Natural killer cell (primary cell): ENCODE data around the gene PTPRO. TPM values are rescaled to one million over a fixed set of nuclear protein-coding genes. Genes with fewer than 3 reads are reported as not detected.

Source experiments
- ATAC-seq, 3 donors: fragments of 150-1000 bp in 2 of 3; fragments of 200-7000 bp in 1 of 3; cut with Tn5 transposase; 1 replicate in 1 of 3; 2 replicates in 2 of 3; pipeline ENCODE4 v1.10.0; 2021; ENCODE audit warnings: mild to moderate bottlenecking in 2 of 3, moderate library complexity in 2 of 3
- DNase-seq, 2 donors: peaks; one replicate each; pipeline versions ENCODE4 v3.0.0 to v3.0.0-alpha.2; 2013 to 2021; ENCODE audit warnings: mixed read lengths in 1 of 2
- H3K27ac ChIP-seq: one replicate; pipeline ENCODE4 v1.5.1; 2013; ENCODE audit warnings: mild to moderate bottlenecking, low read length
- H3K27me3 ChIP-seq: one replicate; pipeline ENCODE4 v1.6.1; 2013; ENCODE audit warnings: low read length; ENCODE audit not compliant: control insufficient read depth, insufficient read depth
- H3K36me3 ChIP-seq: one replicate; pipeline ENCODE4 v1.6.1; 2013; ENCODE audit warnings: low read length; ENCODE audit not compliant: control insufficient read depth, insufficient read depth
- H3K4me1 ChIP-seq: one replicate; pipeline ENCODE4 v1.6.1; 2013; ENCODE audit warnings: low read length; ENCODE audit not compliant: control insufficient read depth, insufficient read depth
- H3K4me3 ChIP-seq: one replicate; pipeline ENCODE4 v1.5.1; 2013; ENCODE audit warnings: low read length
- H3K9me3 ChIP-seq: one replicate; pipeline ENCODE4 v1.6.1; 2013; ENCODE audit warnings: low read length; ENCODE audit not compliant: control insufficient read depth, insufficient read depth
- H3K27ac Mint-ChIP-seq, 2 donors: one replicate each; pipeline ENCODE4 v1.8.0; 2022; ENCODE audit warnings: mild to moderate bottlenecking in 2 of 2, mixed read lengths in 2 of 2, moderate library complexity in 1 of 2
- H3K27me3 Mint-ChIP-seq, 2 donors: one replicate each; pipeline ENCODE4 v1.8.0; 2022; ENCODE audit warnings: low read depth in 2 of 2, mixed read lengths in 2 of 2
- H3K36me3 Mint-ChIP-seq: one replicate; pipeline ENCODE4 v1.8.0; 2022; ENCODE audit warnings: mixed read lengths
- H3K4me1 Mint-ChIP-seq, 2 donors: one replicate each; pipeline ENCODE4 v1.8.0; 2022; ENCODE audit warnings: mixed read lengths in 2 of 2
- H3K4me3 Mint-ChIP-seq: one replicate; pipeline ENCODE4 v1.8.0; 2022; ENCODE audit warnings: mild to moderate bottlenecking, moderate library complexity, mixed read lengths
- H3K9me3 Mint-ChIP-seq, 2 donors: one replicate each; pipeline ENCODE4 v1.8.0; 2022; ENCODE audit warnings: mixed read lengths in 2 of 2
- CTCF ChIP-seq: fragments of 200-600 bp; IDR thresholded peaks from one replicate; pipeline ENCODE4 v1.8.0; 2022; ENCODE audit warnings: antibody characterized with exemption
- WGBS: methylation state at CpG from one replicate; pipeline ENCODE4 v1.1.7; 2013; ENCODE audit warnings: missing lambda C conversion rate; ENCODE audit not compliant: insufficient coverage; 5-methylcytosine and 5-hydroxymethylcytosine counted together
- intact Hi-C: fragments of 100-400 bp; cut with micrococcal nuclease; formaldehyde crosslinking; loops from one replicate; pipeline ENCODE4 v1.14.2; 2022
- total RNA-seq, 4 donors: library from RNA; stranded (reverse); fragments of 120-200 nt in 1 of 4; gene quantifications; one replicate each; pipeline versions ENCODE4 v1.2.3 to v1.2.4, GENCODE V29; 2013 to 2022

Gene PTPRO
- total RNA-seq, 3 donors from 2014 or later (not counting 1 experiment from before 2014, with no cell fraction given) = 0.29 to 1.2 (median 0.53) TPM

GRCh38 chr12:15458008-15458407 lies 135.7 kb downstream of the PTPRO start:
- H3K27me3 ChIP-seq = no peaks in the 10 kb centered on the region
- Mint-ChIP-seq H3K4me1 (no peaks in the 10 kb centered on the region), H3K9me3 (peaks cover 12 to 13% of the 10 kb centered on the region in 2 donors), H3K27ac (no peak overlapping the region), H3K4me3 (no peak overlapping the region), H3K36me3 (peaks cover 13% of the 10 kb centered on the region), H3K27me3 (no peaks in the 10 kb centered on the region)
- WGBS = no CpG with 5 or more reads among the region's 1 CpG
- no peaks in the 10 kb centered on the region for H3K9me3 ChIP-seq
- H3K4me3 ChIP-seq = no peak overlapping the region
- H3K4me1 ChIP-seq = no peaks in the 10 kb centered on the region
- intact Hi-C loops = no loop called here
- no peaks in the 10 kb centered on the region for H3K36me3 ChIP-seq
- DNase-seq (no peak), ATAC-seq (no peak)
- TF ChIP-seq CTCF = no peak
- no peak overlapping the region for H3K27ac ChIP-seq

- Histone ChIP-seq H3K36me3 (no peaks in the 10 kb centered on the region), H3K4me1 (no peaks in the 10 kb centered on the region), H3K4me3 (no peak overlapping the region), H3K27me3 (no peaks in the 10 kb centered on the region), H3K27ac (no peak overlapping the region), H3K9me3 (no peaks in the 10 kb centered on the region)
- TF ChIP-seq CTCF = no peak
- 77% methylated on average over 2 of the region's 2 CpGs for WGBS
- Mint-ChIP-seq H3K4me1 (no peaks in the 10 kb centered on the region), H3K27me3 (peaks cover 9 to 13% of the 10 kb centered on the region in 2 donors), H3K4me3 (no peak overlapping the region), H3K9me3 (no peaks in the 10 kb centered on the region), H3K36me3 (no peaks in the 10 kb centered on the region), H3K27ac (no peak overlapping the region)
- no peak for ATAC-seq
- intact Hi-C loops = no loop called here
- DNase-seq = no peak
These were observed 146.6 kb downstream of the PTPRO start for GRCh38 chr12:15468911-15469310.

- peaks cover 8 to 13% of the 10 kb centered on the region in 2 donors for H3K27me3 Mint-ChIP-seq
These were observed 147.0 kb downstream of the PTPRO start for GRCh38 chr12:15469356-15469755.

More at GRCh38 chr12:15469356-15469755, 147.0 kb downstream of the PTPRO start:
- H3K27ac Mint-ChIP-seq = no peak overlapping the region
- Histone ChIP-seq H3K27ac (no peak overlapping the region), H3K4me1 (no peaks in the 10 kb centered on the region), H3K4me3 (no peak overlapping the region), H3K27me3 (no peaks in the 10 kb centered on the region), H3K36me3 (no peaks in the 10 kb centered on the region), H3K9me3 (no peaks in the 10 kb centered on the region)
- no peaks in the 10 kb centered on the region for H3K9me3 Mint-ChIP-seq
- no peak for ATAC-seq
- DNase-seq = no peak
- no peak for TF ChIP-seq CTCF
- no peaks in the 10 kb centered on the region for H3K4me1 Mint-ChIP-seq
- H3K36me3 Mint-ChIP-seq = no peaks in the 10 kb centered on the region
- 67% methylated on average over 3 of the region's 4 CpGs for WGBS
- no peak overlapping the region for H3K4me3 Mint-ChIP-seq
- intact Hi-C loops = no loop called here
